GM12872 (cell line): ENCODE data around the gene NAT14.

Source experiments
- TF ChIP-seq, protein P1 (sequence below): IDR thresholded peaks from 3 replicates; pipeline ENCODE4 v1.5.1; 2011; ENCODE audit warnings: low read depth, mild to moderate bottlenecking, low read length, moderate library complexity; ENCODE audit not compliant: insufficient read depth

The NAT14 gene, protein sequence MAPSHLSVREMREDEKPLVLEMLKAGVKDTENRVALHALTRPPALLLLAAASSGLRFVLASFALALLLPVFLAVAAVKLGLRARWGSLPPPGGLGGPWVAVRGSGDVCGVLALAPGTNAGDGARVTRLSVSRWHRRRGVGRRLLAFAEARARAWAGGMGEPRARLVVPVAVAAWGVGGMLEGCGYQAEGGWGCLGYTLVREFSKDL

DNA sequence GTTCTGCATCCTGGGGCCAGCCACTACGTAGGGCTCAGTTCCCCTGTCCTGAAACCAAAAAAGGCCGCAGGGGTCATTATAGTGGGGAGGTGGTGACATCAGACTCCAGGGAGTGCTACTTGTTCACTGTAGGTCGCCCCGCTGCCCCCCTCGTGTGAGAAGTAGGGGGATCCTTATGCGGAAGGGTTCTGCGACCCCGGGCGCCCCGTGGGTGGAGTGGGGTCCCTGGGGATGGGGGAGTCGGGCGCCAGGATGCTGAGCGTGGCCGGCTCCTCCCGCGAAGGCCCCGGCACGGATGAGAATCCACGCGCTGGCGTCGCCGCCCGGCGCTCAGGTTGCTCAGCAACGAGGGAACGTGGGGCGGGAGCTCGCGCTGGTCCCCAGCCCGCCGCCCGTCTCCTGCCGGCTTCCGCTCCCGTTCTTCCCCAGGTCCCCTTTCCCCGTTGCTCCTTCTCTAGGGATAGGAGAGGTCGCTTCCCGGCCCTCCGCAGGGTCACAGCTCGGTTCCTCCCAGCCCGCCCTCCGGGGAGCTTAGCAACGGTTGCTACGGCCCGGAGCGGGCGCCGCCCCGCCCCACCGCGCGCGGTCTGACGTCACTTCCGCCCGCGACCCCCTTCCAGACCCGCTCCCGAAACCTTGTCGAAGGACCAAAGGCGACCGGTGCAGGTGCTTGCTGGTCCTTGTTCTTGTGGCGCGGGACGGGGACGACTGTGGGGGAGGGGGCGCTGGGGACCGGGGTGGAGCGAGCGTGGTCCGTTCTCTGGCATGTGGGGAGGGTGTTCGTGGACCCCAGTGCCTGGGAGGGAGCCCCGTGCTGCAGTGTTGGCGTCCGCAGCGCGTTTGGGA, at the start of gene NAT14:
Gene NAT14, plus strand, starts transcription at position 596 of the 846 bp plus-strand sequence. CDS start 521 bp downstream, outside the sequence.
- TF ChIP-seq, protein P1, sequence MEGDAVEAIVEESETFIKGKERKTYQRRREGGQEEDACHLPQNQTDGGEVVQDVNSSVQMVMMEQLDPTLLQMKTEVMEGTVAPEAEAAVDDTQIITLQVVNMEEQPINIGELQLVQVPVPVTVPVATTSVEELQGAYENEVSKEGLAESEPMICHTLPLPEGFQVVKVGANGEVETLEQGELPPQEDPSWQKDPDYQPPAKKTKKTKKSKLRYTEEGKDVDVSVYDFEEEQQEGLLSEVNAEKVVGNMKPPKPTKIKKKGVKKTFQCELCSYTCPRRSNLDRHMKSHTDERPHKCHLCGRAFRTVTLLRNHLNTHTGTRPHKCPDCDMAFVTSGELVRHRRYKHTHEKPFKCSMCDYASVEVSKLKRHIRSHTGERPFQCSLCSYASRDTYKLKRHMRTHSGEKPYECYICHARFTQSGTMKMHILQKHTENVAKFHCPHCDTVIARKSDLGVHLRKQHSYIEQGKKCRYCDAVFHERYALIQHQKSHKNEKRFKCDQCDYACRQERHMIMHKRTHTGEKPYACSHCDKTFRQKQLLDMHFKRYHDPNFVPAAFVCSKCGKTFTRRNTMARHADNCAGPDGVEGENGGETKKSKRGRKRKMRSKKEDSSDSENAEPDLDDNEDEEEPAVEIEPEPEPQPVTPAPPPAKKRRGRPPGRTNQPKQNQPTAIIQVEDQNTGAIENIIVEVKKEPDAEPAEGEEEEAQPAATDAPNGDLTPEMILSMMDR, result no peak

DNA sequence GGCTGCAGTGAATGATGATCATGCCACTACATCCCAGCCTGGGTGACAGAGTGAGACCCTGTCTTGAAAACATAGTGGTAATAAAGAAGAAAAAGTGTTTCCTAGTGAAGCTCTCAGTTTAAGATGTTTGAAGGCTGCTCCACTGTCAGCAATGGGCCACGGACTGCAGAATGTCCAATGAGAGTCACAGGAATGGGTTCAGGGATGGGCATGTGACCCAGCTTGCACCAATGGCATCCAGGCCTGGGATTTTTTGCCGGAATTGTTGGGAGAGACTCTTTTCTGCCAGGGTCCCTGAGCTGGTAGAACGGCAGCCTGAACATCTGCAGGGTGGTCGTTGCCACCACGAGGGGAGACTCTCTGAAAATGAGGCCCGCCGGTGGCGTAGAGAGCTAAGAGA, 48.1 kb upstream of the NAT14 start:
- TF ChIP-seq, protein P1, result no peak

DNA sequence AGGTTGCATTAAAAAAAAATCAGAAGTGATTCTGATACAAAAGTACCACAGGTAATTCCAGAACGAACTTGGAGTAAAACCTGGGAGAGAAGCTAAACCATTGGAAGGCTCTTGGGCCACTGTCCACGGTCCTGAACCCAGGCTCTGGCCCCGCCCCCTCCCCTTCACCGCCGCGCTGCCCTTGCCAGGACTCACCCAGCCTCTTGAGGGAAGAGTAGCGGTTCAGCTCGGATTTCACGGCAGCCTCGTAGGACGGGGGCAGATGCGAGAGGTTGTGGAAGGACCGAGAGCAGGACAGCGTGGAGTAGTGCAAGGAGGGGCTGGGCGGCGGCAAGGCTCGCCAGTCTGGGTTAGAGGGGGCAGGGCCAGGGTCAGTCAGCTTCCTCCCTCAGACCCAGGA, 47.6 kb upstream of the NAT14 start:
- TF ChIP-seq, protein P1, result no peak

DNA sequence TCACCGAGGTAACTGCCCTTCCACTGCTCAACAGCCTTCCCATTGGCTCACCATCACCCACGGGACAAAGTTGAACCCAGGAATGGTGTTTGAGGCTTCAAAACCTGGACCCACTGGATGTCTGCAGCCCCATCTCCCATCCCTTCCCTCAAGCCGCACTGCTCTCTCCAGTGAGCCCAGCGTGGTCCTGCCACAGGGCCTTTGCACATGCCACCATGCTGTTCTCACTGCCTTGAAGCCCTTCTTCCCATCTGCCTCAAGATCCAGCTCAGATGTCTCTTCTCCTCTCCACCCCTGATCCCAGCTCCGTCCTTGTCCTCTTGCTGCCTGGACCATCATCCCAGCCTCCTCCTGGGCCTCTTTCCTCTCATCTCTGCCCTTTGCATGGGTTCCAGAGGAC, 45.9 kb upstream of the NAT14 start:
- TF ChIP-seq, protein P1, result no peak

DNA sequence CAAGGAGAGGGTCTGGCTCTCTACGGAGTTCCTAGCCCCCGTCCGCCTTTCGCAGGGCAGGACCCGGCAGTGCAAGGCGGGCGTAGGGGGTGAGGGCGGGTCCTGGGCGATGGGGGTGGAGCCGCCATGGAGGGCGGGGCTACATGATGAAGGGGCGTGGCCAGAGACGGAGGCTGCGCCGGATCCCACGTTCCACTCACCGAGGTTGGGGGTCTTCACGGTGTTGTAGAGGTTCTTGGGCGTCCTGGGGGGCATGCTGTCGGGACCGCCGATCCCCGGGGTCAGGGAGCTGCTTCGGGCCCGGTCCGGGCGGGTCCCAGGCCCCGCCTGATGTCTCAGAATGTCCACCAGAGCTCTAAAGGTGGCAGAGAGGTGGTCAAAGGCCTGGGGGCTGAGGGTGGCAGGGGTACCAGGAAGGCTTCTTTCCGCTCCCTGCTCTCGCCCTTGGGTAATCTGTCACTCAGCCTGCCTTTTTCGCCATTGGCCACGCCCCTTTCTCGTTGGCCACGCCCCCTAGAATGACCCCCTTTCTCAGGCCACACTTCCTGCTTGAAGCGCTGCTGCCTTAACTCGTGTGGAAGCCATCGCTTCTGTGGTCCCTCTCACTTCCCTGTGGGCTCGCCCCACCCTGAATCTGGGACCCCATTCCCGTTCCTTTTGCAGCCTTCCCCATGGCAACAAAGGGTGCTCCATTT, 44.4 kb upstream of the NAT14 start:
- TF ChIP-seq, protein P1, result no peak

DNA sequence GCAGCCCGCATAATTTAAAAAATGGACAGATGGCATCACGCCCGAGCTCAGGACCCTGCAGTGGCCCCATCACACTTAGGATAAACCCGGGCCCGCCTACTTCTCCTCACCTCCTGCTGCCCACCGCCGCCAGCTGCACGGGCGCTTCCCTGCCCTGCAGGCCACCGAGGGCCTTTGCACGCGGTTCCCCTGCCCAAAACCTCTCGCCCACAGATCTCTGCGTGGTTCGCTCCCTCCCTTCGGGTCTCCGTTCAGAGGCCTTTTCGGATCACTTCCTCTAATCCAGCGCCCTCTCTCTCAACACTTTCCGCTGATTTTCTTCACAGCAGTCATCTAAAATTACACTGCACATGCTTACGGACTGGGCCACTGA, 43.7 kb upstream of the NAT14 start:
- TF ChIP-seq, protein P1, result no peak

DNA sequence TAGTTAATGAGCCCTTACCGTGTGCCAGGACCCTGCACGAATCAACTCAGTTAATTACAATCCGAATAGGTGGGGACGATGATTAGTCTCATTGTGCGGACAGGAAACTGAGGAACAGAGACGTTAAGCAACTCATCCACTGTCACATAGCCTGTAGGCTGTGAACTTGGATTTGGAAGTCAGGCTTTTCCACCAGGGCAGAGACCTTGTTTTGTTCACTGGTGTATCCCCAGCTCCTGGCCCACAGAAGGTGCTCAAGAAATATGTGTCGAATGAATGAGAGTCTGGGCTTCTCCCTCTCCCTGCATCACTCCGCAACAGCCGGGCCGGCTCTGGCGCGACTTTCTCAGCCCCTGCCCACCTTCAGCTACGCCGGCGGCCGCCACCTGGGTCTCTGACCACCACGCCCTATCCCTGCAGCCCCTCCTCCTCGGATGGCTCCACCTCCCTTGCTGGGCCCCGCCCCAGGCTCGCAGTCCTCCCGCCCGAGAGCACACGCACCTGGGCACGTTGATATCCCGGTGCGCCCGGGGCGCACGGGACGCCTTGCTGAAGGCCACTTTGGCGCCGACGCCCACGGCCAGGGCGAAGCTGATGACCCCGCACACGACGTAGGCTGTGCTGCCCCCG, 43.2 kb upstream of the NAT14 start:
- TF ChIP-seq, protein P1, result no peak
